ENCODE data around the gene SLC1A7.

SLC1A7 gene

DNA sequence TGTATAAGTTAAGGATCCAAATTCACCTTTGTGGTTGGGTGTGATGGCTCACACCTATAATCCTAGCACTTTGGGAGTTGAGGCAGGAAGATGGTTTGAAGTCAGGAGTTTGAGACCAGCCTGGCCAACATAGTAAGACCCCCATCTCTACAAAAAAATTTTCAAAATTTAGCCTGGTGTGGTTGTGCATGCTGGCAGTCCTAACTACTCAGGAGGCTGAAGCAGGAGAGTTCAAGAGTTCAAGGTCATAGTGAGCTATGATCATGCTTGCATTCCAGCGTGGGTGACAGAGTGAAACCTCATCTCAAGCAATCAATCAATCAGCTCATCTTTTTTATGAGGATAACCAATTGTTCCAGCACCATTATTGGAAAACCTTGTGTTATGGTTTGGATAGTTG, 16.5 kb upstream of the SLC1A7 start:
- DNase-seq, result no peak

GRCh38 chr1:53156783-53157182, 14.3 kb upstream of the SLC1A7 start:
- DNase-seq, result no peak

GRCh38 chr1:53155945-53156344, 13.5 kb upstream of the SLC1A7 start:
- DNase-seq, result no peak

DNA sequence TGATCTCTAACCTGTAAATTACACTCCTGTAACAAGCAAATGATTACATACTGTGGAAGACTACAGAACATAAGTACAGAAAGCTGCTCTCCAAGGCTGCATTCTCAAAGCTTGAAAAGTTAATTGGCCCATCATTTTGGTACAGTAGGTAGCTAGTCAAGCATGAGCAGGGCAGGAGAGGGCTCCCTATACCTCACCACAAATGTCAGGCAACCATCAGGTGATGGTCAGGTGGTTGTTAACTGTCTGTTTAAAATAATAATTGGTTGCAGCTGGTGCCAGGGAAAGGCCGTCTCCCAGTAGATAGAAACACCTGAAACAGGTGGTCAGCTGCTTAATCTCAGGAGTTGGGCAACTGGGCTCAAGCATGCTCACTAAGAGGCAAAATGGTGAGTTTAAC, 13.1 kb upstream of the SLC1A7 start:
- no peak for DNase-seq

- no peak for DNase-seq
Observed at GRCh38 chr1:53154859-53155438, 12.5 kb upstream of the SLC1A7 start.

DNA sequence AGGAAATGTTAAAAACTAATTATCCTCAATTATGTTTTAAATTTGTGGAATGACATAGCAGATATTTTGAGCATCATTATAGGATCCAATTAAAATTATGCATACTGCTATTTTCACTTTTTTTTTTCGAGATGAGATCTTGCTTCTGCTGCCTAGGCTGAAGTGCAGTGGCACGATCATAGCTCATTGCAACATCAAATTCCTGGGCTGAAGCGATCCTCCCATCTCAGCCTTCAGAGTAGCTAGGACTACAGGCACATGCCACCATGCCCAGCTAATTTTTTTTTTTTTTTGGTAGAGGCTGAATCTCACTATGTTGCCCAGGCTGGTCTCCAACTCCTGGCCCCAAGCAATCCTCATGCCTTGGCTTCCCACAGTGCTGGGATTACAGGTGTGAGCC, 11.3 kb upstream of the SLC1A7 start:
- DNase-seq, result no peak

DNA sequence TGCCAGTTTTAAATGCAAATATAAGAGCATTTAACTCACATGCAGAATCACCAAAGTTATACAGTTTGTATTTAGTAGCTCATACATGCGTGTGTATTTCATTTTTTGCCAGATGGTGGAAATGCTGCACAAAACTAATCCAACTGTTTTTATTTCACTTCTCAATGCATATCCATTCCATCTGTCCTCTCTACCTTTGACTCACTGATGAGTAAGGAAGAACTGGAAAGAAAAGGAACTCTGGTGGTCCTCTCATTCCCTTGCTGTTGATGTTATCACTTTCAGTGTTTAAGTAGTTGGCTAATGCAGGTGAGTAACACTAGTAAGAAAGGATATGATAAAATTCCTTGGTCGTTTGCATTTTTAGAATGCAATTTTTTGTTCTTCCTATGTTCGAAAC, 5.7 kb upstream of the SLC1A7 start:
- DNase-seq, result no peak

DNA sequence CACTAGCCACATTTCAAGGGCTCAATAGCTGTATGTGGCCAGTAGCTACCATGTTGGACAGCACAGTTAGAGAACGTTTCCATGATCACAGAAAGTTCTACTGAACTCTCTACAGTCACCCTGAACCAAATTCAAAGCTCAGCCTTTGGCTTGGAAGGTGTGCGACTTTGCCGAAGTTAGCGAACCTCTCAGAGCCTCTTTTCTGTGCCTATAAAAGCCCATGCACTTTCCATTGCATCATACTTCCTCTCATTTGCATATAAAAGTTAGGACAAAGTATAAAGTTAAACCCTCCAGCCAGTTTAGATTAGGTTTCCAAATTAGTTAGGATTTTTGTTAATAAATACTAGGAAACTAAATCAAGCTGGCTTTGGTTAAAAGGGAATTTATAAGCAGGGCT, 4.7 kb upstream of the SLC1A7 start:
- DNase-seq, result no peak

- DNase-seq, result no peak
Observed at GRCh38 chr1:53145942-53146708, 3.7 kb upstream of the SLC1A7 start.

- DNase-seq, result no peak
Observed at GRCh38 chr1:53145619-53145941, 3.1 kb upstream of the SLC1A7 start.

- no peak for DNase-seq
Observed at GRCh38 chr1:53145051-53145600, 2.7 kb upstream of the SLC1A7 start.

DNA sequence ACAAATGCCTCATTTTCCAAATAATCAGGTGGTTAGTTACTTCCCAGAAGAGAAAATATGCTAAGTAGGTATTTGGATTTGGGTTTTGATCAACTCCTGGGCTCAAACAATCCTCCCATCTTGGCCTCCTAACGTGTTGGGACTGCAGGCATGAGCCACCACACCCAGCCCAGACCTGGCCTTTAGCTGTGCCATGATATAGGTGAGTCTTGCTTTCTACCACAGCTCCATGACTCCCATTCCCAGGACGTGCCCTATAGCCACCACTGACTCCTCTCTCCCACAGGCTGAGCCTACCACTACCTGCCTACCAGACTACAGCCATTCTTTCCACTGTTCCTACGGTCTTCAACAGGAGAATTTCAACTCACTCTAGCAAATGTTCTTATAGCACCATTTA, 1.8 kb upstream of the SLC1A7 start:
- no peak for DNase-seq

- DNase-seq, result no peak
Observed at GRCh38 chr1:53143527-53143926, 1.1 kb upstream of the SLC1A7 start.

DNA sequence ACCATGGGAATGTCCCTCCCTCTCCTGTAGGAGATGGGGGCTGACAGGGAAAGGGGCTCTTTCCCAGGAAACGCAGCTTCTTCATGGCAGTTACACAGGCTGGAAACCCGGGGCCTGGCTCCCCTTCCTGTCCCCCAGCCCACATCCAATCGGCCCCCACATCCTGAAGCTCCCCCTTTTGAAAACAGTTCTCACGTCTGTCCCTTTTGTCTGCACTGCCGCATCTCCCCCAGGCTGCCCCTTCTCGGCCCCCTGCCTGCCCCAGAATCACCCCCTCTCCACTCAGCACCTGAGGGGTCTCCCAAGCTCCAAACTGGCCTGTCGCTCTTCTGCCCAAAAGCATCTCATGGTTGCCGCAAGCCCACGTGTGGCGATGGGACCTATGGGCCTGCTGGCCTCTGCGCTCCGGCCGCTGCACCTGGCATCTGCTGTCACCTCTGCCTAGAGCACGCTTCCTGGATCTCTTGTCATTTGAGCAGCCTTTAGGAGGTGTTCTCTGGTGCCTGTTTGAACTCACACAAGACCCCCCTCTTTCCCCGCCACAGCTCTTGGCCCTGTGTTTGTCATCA, 867 bp downstream of the SLC1A7 start:
- DNase-seq, result no peak

DNA sequence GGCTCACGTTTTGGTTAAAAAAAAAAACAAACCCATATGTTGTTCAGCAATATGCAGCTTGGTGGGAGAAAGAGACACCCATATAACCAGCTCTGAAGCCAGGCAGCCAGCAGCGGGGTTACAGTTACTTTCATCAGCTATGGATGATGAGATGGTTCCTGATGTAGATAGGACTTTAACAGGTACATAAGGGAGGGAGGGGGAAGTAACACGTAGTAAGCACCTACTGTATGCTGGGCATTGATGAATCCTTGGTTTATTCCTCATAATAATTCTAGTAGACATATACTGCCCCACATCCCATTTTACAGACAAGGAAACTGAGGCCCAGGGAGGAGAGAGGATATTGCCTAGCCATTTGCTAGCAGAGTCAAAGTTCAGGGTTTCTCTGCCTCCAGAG, 2.0 kb downstream of the SLC1A7 start:
- no peak for DNase-seq

GRCh38 chr1:53139951-53140361, 2.5 kb downstream of the SLC1A7 start:
- no peak for DNase-seq

GRCh38 chr1:53138991-53139884, 3.2 kb downstream of the SLC1A7 start:
- no peak for DNase-seq

GRCh38 chr1:53137729-53138128, 4.7 kb downstream of the SLC1A7 start:
- no peak for DNase-seq

DNA sequence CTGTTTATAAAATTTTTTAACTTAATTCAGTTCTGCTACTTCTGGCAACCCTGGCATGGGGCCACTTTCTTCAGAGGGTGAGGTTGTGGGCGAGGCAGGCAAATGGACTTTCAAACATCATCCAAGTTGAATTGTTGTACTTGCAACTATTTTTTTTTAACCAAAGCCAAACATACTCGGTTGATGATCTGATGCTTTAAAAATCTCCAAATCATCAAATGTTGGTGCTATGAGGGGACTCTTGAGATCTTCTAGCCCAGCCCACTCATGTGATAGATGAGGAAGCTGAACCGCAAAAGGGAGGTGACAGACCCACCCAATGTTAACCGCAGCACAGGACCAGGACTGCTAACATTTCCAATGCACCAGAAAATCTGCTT, 6.7 kb downstream of the SLC1A7 start:
- no peak for DNase-seq

DNA sequence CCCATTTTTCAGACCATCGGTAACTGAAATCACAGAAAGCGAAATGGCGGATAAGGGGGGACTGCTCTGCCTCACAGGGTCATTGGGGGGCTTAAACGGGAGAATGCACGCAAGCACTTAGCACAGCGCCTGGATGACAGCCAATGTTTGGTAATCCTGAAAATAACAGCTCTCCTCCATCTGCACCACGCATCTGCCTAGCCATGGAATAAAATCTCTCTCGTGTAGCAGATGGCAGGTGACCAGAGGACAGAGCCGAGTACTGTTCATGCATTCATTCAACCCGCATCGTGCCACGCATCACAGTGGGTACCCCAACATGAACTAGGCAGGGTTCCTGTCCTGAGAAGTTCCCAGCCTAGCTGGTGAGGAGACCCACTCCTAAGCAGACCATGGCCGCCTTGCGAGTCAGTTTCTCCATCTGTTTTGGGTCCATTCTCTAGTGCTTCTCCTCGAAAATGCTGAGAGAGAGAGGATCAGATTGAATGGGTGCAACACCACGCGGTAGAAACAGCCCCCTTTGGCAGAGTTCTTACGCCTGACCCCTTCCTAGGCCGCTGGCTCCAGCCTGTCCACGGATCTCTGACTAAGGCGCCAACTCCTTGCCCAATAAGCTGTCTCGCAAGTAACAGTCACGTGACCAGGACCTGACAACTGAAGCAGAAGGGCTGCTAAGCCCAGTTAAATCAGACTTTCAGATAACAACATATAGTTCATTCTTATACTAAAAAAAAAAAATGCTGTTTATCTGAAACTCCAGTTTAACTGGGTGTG, 7.3 kb downstream of the SLC1A7 start:
- DNase-seq, result no peak

GRCh38 chr1:53134042-53134485, 8.4 kb downstream of the SLC1A7 start:
- DNase-seq, result no peak

DNA sequence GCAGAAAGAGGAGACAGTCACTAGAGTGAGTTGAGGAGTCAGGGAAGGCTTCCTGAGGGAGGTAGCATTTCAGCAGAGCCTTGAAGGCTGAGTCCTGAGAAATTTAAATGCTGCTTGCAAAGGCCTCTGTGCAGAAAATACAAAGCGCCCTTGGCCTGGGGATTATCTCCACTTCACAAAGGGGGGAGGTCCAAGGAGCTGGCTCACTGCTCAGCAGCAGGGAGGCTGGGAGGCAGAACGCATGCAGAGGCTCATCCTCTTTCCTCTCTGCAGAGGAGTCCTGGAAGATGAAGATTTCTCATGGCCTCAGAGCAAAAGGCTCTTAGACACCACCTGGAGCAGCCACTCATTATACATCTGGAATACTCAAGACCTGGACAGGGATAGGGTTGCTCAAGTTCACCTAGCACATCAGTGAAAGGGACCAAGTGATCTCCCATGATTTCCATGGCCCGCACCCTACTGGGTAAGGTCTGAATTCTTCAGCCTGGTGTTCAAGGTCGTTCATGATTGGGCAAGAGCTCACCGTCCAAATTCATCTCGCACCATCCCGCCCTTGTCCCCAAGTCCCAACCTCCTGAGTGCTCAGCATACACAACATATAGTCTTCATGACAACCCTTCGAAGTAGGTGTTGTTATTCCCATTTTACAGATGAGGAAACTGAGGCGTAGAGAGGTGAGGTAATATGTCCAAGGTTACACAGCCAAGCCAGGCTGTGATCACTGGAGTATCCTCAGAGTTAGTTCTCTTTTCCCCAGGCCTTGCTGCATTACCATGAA, 9.0 kb downstream of the SLC1A7 start:
- no peak for DNase-seq
